Cardiac fibroblast (primary cell): ENCODE data around the gene FOXF1.

Experiments used
- DNase-seq, 2 donors: peaks; one replicate each; pipeline versions ENCODE4 v3.0.0 to v3.0.0-alpha.2; 2010; ENCODE audit warnings: low read depth in 2 of 2
- H3K4me3 ChIP-seq, 2 donors: replicated peaks in 1 of 2; 1 replicate in 1 of 2; 2 replicates in 1 of 2; pipeline ENCODE4 v1.5.1; 2011; ENCODE audit warnings: low read depth in 2 of 2, low read length in 2 of 2, mild to moderate bottlenecking in 2 of 2, moderate library complexity in 1 of 2
- TF ChIP-seq, protein P1 (sequence below): IDR thresholded peaks from one replicate; pipeline ENCODE4 v1.5.1; 2011; ENCODE audit warnings: low read depth, mild to moderate bottlenecking, low read length, inconsistent platforms

Gene FOXF1

DNA sequence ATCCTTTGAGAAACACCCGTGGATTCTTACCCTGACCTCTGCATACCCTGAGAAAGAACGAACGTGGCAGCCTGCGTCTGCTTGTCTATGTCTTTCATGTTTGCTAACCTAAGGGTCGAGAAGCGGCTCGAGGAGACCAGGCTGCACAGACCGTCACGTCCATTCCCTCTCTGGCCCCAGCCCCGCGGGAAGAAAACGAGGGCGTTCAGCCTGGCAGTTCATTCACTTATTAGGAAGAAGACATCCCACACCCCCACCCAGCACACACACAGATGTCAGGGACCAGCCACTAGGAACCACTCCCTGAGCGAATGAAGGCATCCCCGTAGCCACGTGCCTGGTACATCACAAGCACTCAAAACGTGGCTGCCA lies 45.4 kb downstream of the FOXF1 start:
- TF ChIP-seq, protein P1, sequence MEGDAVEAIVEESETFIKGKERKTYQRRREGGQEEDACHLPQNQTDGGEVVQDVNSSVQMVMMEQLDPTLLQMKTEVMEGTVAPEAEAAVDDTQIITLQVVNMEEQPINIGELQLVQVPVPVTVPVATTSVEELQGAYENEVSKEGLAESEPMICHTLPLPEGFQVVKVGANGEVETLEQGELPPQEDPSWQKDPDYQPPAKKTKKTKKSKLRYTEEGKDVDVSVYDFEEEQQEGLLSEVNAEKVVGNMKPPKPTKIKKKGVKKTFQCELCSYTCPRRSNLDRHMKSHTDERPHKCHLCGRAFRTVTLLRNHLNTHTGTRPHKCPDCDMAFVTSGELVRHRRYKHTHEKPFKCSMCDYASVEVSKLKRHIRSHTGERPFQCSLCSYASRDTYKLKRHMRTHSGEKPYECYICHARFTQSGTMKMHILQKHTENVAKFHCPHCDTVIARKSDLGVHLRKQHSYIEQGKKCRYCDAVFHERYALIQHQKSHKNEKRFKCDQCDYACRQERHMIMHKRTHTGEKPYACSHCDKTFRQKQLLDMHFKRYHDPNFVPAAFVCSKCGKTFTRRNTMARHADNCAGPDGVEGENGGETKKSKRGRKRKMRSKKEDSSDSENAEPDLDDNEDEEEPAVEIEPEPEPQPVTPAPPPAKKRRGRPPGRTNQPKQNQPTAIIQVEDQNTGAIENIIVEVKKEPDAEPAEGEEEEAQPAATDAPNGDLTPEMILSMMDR = no peak
- peak overlapping the region; percentile 89 to 98 for H3K4me3 ChIP-seq
- no peak for DNase-seq

DNA sequence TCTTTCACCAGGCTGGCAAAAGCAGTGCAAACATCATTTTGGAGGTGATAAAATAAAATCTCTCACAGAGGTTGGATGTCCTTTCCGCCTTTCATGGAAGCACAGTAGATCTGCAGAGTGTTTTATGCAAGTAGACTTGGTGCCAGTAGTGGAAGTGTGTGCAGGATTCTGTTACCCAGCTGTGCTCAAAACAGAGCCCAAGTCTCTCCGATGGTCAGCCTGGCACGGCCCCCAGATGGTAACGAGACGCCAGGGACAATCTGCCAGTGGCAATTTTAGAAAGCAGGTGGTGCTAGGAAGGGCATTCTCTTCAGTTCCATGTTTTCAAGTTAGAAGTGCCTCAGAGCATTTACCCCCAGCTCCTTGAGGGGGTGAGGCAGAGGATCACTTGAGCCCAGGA lies 46.2 kb downstream of the FOXF1 start:
- no peak for DNase-seq
- no peak overlapping the region for H3K4me3 ChIP-seq
- TF ChIP-seq, protein P1 = no peak

DNA sequence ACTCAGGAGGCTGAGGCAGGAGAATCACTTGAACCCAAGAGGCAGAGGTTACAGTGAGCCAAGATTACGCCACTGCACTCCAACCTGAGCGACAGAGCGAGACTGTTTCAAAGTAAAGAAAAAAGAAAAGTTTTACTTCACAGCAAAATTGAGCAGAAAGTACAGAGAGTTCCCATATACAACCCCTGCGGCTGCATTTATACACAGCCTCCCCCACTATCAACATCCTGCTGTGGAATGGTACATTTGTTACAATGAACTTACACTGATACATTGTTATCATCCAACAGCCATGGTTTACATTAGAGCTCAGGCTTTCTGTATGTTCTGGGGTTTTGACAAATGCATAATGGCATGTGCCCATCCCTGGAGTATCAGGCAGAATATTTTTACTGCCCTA lies 47.3 kb downstream of the FOXF1 start:
- H3K4me3 ChIP-seq = no peak overlapping the region
- no peak for DNase-seq
- TF ChIP-seq, protein P1 = no peak

DNA sequence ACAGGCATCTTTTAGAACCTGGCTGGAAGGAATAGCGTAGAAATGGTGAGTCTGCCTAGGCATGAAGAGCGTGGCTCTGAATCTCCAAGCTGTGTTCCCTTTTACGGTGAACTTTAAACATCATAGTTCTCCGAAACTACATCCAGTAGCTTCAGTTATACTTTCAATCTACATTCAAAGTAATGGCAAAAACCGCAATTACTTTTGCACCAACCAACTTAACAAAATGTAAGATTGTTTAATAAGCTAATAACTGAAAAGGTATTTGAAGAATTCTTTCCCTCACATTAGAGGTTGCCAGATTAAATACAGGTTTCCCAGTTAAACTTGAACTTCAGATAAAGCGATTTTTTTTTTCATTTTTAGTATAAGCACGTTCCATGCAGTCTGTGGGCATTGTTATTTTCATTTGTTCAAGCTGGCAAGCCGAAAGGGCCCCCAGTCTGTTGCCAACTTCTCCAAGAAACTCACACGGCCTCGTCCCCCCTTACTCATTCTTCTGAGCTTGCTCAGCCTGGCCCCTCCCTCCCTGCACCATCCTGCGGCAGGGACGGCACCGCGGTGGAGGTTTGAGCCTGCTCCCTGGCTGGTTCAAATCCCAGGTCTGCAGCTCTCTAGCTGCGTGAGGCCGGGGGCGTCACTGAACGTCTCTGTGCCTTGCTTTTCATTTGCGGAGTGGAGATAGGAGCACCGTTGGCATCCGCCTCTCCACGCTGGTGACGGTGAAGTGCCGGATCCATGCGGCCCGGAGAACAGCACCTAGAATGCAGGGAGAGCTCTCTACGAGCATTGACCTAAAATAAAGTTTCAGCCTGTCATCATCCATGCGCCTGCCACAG lies 48.2 kb downstream of the FOXF1 start:
- no peak for DNase-seq
- TF ChIP-seq, protein P1 = no peak
- H3K4me3 ChIP-seq = no peak overlapping the region

DNA sequence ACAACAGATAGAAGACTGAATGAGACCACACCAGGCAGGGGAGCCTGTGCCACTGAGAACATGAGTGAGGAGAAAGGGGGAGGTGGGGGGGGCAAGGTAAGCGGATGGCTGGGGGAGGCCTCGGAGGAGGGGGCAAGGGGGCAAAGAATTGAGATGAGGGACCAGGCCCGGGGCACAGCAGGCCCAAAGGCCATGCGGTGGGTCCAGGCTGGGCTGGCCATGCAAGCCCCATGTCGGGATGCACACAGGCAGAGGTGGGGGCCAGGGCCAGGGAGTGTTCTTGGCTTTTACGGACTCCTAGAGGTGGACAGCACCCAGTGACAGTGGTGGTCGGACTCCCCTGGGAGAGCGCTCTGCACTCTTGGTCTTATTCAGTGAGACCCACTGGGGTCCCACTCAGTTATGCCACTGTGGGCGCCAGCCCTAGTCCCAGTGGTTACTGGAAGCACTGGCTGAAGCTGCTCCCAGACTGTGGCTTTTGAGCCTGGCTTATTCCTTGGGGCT lies 49.5 kb downstream of the FOXF1 start:
- TF ChIP-seq, protein P1 = no peak
- no peak overlapping the region for H3K4me3 ChIP-seq
- no peak for DNase-seq

DNA sequence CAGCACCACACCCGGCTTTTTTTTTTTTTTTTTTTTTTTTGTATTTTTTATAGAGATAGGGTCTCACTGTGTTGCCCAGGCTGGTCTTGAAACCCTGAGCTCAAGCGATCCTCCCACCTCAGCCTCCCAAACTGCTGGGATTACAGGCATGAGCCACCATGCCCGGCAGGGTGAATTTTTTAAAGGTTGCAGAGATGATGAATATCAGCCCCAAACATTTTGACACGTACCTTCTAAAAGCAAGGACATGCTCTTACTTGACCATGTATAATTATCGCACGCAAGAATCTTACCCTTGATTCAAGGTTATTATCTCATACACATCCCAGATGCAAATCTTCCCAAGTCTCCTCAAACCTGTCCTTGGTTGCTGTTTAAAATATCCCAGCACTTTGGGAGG lies 52.0 kb downstream of the FOXF1 start:
- TF ChIP-seq, protein P1 = no peak
- no peak overlapping the region for H3K4me3 ChIP-seq
- no peak for DNase-seq
